Measurements from ENCODE around the gene EIF4G2. TPM values are rescaled to one million over a fixed set of nuclear protein-coding genes. Genes with fewer than 3 reads are reported as not detected.
A peak's percentile ranks its signal among the peaks of the same experiment; 100 is the strongest.

The EIF4G2 gene
- total and polyA plus RNA-seq, 10 of the 15 experiments (the other 5 are each of a cell fraction or from before 2014, with no cell fraction given), result 210 to 1,104 (median 713) TPM

DNA sequence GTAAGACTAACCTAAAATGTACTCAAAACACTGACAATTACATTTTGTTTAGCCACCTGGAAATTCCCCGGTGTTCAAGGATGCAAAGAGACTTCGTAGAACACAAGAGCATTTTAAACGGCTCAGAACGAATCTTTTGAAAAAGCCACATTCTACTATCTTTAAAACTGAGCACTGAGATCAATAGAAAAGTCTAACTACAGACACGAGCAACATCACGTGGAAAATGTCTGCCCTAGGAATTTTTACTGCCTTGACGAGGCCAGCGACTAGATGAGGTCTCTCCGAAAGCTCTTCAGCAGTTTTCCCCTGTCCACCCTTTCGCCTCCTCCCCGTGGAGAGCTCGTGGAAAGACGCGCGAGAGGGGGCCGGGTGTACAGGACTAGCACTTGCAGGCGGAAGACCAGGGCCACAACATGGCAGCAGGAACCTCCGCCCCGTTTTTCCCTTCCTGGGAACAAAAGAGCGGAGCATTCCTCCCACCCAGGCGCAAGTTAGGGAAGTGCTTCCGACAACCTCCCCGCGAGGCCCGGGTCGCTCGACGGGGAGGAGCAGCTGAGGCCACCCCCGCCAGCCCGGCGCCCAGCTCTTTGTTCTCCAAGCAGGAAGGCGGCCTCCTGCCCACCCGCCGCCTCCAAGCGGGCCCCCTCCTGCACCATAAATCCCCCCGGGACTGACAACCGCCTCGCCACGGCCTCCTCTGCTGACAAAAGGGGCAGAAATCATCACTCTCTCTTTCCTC, 1.1 kb downstream of the EIF4G2 start (continued):
- TF ChIP-seq ZNF217 (IDR thresholded peaks at IDR 0.05) (no peak), JUNB (IDR thresholded peaks at IDR 0.05) (no peak), PML (IDR thresholded peaks at IDR 0.05; ENCODE audit: low read length) (no peak), STAT1 (conservative IDR thresholded peaks at IDR 0.05) (no peak), MEF2B (IDR thresholded peaks at IDR 0.05; ENCODE audit: partially characterized antibody, poor library complexity, severe bottlenecking) (peak; percentile 54), POLR2AphosphoS2 (IDR thresholded peaks at IDR 0.05; ENCODE audit: low read depth, low read length) (no peak), POU2F2 (IDR thresholded peaks at IDR 0.05; ENCODE audit: borderline replicate concordance, low read depth, low read length) (peak; percentile 11; the same call in 1 of the 3 replicates), KDM1A (IDR thresholded peaks at IDR 0.05; ENCODE audit: borderline replicate concordance) (no peak), EP300 (IDR thresholded peaks at IDR 0.05; ENCODE audit: borderline replicate concordance in 1 of 2, control insufficient read depth in 1 of 2, low read depth in 2 of 2, low read length in 2 of 2) (no peak), GABPA (IDR thresholded peaks at IDR 0.05; ENCODE audit: low read depth) (no peak), SMAD5 (IDR thresholded peaks at IDR 0.05; ENCODE audit: low read depth) (no peak), CHD2 (IDR thresholded peaks at IDR 0.05; ENCODE audit: borderline replicate concordance, low read depth, low read length) (0 out of 2 replicates have a peak, but pooled peaks have one; percentile 18), MTA3 (IDR thresholded peaks at IDR 0.05; ENCODE audit: borderline replicate concordance, low read length) (no peak), NFXL1 (IDR thresholded peaks at IDR 0.05; ENCODE audit: borderline replicate concordance) (no peak), IKZF2 (IDR thresholded peaks at IDR 0.05) (peak; percentile 15 to 42; a peak in 1 of 4 replicates), FOS (IDR thresholded peaks at IDR 0.05; ENCODE audit: borderline replicate concordance, extremely low read depth, insufficient read length) (no peak), CBX3 (IDR thresholded peaks at IDR 0.05; ENCODE audit: borderline replicate concordance, low read depth) (no peak), NBN (IDR thresholded peaks at IDR 0.05) (0 out of 2 replicates have a peak, but pooled peaks have one; percentile 23)
- TF ChIP-seq, protein P1, sequence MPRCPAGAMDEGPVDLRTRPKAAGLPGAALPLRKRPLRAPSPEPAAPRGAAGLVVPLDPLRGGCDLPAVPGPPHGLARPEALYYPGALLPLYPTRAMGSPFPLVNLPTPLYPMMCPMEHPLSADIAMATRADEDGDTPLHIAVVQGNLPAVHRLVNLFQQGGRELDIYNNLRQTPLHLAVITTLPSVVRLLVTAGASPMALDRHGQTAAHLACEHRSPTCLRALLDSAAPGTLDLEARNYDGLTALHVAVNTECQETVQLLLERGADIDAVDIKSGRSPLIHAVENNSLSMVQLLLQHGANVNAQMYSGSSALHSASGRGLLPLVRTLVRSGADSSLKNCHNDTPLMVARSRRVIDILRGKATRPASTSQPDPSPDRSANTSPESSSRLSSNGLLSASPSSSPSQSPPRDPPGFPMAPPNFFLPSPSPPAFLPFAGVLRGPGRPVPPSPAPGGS (IDR thresholded peaks at IDR 0.05; ENCODE audit: borderline replicate concordance, insufficient read depth, low read depth, low read length, poor library complexity, severe bottlenecking), result no peak
- TF ChIP-seq, protein P2, sequence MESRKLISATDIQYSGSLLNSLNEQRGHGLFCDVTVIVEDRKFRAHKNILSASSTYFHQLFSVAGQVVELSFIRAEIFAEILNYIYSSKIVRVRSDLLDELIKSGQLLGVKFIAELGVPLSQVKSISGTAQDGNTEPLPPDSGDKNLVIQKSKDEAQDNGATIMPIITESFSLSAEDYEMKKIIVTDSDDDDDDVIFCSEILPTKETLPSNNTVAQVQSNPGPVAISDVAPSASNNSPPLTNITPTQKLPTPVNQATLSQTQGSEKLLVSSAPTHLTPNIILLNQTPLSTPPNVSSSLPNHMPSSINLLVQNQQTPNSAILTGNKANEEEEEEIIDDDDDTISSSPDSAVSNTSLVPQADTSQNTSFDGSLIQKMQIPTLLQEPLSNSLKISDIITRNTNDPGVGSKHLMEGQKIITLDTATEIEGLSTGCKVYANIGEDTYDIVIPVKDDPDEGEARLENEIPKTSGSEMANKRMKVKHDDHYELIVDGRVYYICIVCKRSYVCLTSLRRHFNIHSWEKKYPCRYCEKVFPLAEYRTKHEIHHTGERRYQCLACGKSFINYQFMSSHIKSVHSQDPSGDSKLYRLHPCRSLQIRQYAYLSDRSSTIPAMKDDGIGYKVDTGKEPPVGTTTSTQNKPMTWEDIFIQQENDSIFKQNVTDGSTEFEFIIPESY (IDR thresholded peaks at IDR 0.05), result no peak
- TF ChIP-seq, protein P3, sequence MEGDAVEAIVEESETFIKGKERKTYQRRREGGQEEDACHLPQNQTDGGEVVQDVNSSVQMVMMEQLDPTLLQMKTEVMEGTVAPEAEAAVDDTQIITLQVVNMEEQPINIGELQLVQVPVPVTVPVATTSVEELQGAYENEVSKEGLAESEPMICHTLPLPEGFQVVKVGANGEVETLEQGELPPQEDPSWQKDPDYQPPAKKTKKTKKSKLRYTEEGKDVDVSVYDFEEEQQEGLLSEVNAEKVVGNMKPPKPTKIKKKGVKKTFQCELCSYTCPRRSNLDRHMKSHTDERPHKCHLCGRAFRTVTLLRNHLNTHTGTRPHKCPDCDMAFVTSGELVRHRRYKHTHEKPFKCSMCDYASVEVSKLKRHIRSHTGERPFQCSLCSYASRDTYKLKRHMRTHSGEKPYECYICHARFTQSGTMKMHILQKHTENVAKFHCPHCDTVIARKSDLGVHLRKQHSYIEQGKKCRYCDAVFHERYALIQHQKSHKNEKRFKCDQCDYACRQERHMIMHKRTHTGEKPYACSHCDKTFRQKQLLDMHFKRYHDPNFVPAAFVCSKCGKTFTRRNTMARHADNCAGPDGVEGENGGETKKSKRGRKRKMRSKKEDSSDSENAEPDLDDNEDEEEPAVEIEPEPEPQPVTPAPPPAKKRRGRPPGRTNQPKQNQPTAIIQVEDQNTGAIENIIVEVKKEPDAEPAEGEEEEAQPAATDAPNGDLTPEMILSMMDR (IDR thresholded peaks at IDR 0.05 in 2 of 3, conservative IDR thresholded peaks at IDR 0.05 in 1 of 3; ENCODE audit: control insufficient read depth in 2 of 3, extremely low read depth in 1 of 3, insufficient read depth in 1 of 3, low read depth in 3 of 3, low read length in 3 of 3), result no peak
- TF ChIP-seq, protein P4, sequence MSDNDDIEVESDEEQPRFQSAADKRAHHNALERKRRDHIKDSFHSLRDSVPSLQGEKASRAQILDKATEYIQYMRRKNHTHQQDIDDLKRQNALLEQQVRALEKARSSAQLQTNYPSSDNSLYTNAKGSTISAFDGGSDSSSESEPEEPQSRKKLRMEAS (IDR thresholded peaks at IDR 0.05; ENCODE audit: low read depth, low read length), result no peak
- TF ChIP-seq, protein P5, sequence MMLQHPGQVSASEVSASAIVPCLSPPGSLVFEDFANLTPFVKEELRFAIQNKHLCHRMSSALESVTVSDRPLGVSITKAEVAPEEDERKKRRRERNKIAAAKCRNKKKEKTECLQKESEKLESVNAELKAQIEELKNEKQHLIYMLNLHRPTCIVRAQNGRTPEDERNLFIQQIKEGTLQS (IDR thresholded peaks at IDR 0.05; ENCODE audit: borderline replicate concordance, extremely low read depth, low read depth, low read length), result no peak

All from GM12878 (cell line).